SK-N-MC (cell line): ENCODE results near the gene PIGW.

Experiments
- EZH2 ChIP-seq: fragments of 200-600 bp; sonication (generic); IDR thresholded peaks from one replicate; pipeline ENCODE4 v1.6.1; 2017; ENCODE audit warnings: antibody characterized with exemption
- FOXP2 ChIP-seq: optimal IDR thresholded peaks from 2 replicates; pipeline ENCODE3; 2011; ENCODE audit warnings: mild to moderate bottlenecking, moderate library complexity; ENCODE audit not compliant: insufficient read depth; ENCODE audit errors: extremely low read length, control extremely low read depth
- POLR2AphosphoS5 ChIP-seq: IDR thresholded peaks from 2 replicates; pipeline ENCODE4 v1.6.1; 2012; ENCODE audit warnings: mild to moderate bottlenecking, low read depth, low read length, borderline replicate concordance

- TF ChIP-seq EZH2 (no peak), POLR2AphosphoS5 (no peak), FOXP2 (no peak)
These were observed 36.6 kb upstream of the PIGW start for GRCh38 chr17:36498155-36498554.
